ENCODE data around the gene LRP2.

DNA sequence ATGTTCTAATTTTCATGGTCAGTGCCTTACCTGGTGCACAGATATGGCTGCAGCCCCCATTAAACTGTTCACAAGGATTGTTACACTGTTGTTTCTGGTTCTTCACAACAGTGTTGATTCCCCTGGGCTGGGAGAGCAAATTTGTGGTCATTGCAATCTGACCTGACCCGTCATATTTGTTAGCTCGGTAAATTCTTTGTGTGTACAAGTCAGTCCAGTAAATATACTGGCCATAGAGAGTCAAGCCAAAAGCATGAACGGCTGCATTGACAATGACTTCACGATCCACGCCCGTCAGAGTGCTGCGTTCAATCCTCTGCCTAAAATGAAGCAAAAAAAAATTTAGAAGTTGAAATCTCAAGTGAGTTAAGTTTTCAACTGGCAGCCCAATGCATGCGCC is 158.4 kb downstream of the LRP2 start:
- TF ChIP-seq POLR2A (IDR thresholded peaks at IDR 0.05), result no peak
- TF ChIP-seq, protein P1, sequence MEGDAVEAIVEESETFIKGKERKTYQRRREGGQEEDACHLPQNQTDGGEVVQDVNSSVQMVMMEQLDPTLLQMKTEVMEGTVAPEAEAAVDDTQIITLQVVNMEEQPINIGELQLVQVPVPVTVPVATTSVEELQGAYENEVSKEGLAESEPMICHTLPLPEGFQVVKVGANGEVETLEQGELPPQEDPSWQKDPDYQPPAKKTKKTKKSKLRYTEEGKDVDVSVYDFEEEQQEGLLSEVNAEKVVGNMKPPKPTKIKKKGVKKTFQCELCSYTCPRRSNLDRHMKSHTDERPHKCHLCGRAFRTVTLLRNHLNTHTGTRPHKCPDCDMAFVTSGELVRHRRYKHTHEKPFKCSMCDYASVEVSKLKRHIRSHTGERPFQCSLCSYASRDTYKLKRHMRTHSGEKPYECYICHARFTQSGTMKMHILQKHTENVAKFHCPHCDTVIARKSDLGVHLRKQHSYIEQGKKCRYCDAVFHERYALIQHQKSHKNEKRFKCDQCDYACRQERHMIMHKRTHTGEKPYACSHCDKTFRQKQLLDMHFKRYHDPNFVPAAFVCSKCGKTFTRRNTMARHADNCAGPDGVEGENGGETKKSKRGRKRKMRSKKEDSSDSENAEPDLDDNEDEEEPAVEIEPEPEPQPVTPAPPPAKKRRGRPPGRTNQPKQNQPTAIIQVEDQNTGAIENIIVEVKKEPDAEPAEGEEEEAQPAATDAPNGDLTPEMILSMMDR (IDR thresholded peaks at IDR 0.05), result no peak

All from lower leg skin (tissue), 3 donors.